Skeletal muscle satellite cell (primary cell): ENCODE data around the gene PRSS8.
A peak's percentile ranks its signal among the peaks of the same experiment; 100 is the strongest.

Experiments used
- H3K27me3 ChIP-seq: 2 replicates; pipeline ENCODE4 v1.7.0; 2013; ENCODE audit warnings: low read length; ENCODE audit not compliant: control insufficient read depth, insufficient read depth
- H3K36me3 ChIP-seq: 2 replicates; pipeline ENCODE4 v1.7.0; 2013; ENCODE audit warnings: mild to moderate bottlenecking, control low read depth, low read length; ENCODE audit not compliant: insufficient read depth
- H3K4me1 ChIP-seq: 2 replicates; pipeline ENCODE4 v1.7.0; 2013; ENCODE audit warnings: low read length; ENCODE audit not compliant: control insufficient read depth, insufficient read depth
- H3K4me2 ChIP-seq: 2 replicates; pipeline ENCODE4 v1.7.0; 2013; ENCODE audit warnings: mild to moderate bottlenecking, low read length
- H3K4me3 ChIP-seq: 2 replicates; pipeline ENCODE4 v1.7.0; 2013; ENCODE audit warnings: low read length
- H3K9ac ChIP-seq: 2 replicates; pipeline ENCODE4 v1.7.0; 2013; ENCODE audit warnings: mild to moderate bottlenecking, low read depth, low read length, moderate library complexity
- H3K9me3 ChIP-seq: replicated peaks from 2 replicates; pipeline ENCODE4 v1.7.0; 2013; ENCODE audit warnings: mild to moderate bottlenecking, control low read depth, low read length

Gene PRSS8

GRCh38 chr16:31118223-31119155 is 17.0 kb downstream of the PRSS8 start:
- peaks cover 28% of the 10 kb centered on the region for H3K36me3 ChIP-seq
- H3K4me2 ChIP-seq: peak overlapping the region; percentile 93

GRCh38 chr16:31117384-31118222 is 17.9 kb downstream of the PRSS8 start, which contains the start of gene KAT8:
TSS of gene KAT8 (plus strand) at chr16:31117664. CDS start at chr16:31117682, 18 bp downstream.
- Histone ChIP-seq H3K27me3 (no peaks in the 10 kb centered on the region), H3K4me2 (peak within 1 kb of the TSS; percentile 93), H3K36me3 (peaks cover 37% of the 10 kb centered on the region), H3K9me3 (no peaks in the 10 kb centered on the region), H3K4me3 (peak within 1 kb of the TSS; percentile 77), H3K9ac (peak within 1 kb of the TSS; percentile 89), H3K4me1 (peaks cover 12% of the 10 kb centered on the region)

More at GRCh38 chr16:31118223-31119155, 17.0 kb downstream of the PRSS8 start:
- Histone ChIP-seq H3K9me3 (no peaks in the 10 kb centered on the region), H3K4me3 (peak overlapping the region; percentile 77), H3K9ac (peak overlapping the region; percentile 89), H3K27me3 (no peaks in the 10 kb centered on the region), H3K4me1 (peaks cover 12% of the 10 kb centered on the region)

- Histone ChIP-seq H3K9me3 (no peaks in the 10 kb centered on the region), H3K27me3 (no peaks in the 10 kb centered on the region), H3K4me1 (peaks cover 24% of the 10 kb centered on the region), H3K4me3 (no peak overlapping the region), H3K36me3 (peaks cover 41% of the 10 kb centered on the region), H3K9ac (no peak overlapping the region), H3K4me2 (no peak overlapping the region)
These were observed 21.1 kb downstream of the PRSS8 start for GRCh38 chr16:31114468-31114867.

GRCh38 chr16:31113121-31114120 is 22.1 kb downstream of the PRSS8 start:
- H3K27me3 ChIP-seq: no peaks in the 10 kb centered on the region
- no peak overlapping the region for H3K4me3 ChIP-seq
- H3K36me3 ChIP-seq: peaks cover 44% of the 10 kb centered on the region
- H3K9ac ChIP-seq: no peak overlapping the region
- H3K4me2 ChIP-seq: no peak overlapping the region
- H3K9me3 ChIP-seq: no peaks in the 10 kb centered on the region
- H3K4me1 ChIP-seq: peaks cover 22% of the 10 kb centered on the region

- no peak overlapping the region for H3K4me3 ChIP-seq
- H3K36me3 ChIP-seq: peaks cover 44% of the 10 kb centered on the region
- no peak overlapping the region for H3K9ac ChIP-seq
- peaks cover 22% of the 10 kb centered on the region for H3K4me1 ChIP-seq
- H3K27me3 ChIP-seq: no peaks in the 10 kb centered on the region
- H3K9me3 ChIP-seq: no peaks in the 10 kb centered on the region
- H3K4me2 ChIP-seq: no peak overlapping the region
These were observed 22.8 kb downstream of the PRSS8 start for GRCh38 chr16:31112711-31113110.

- Histone ChIP-seq H3K4me1 (peaks cover 25% of the 10 kb centered on the region), H3K9ac (no peak overlapping the region), H3K36me3 (peaks cover 44% of the 10 kb centered on the region), H3K4me3 (no peak overlapping the region), H3K9me3 (no peaks in the 10 kb centered on the region), H3K27me3 (no peaks in the 10 kb centered on the region), H3K4me2 (no peak overlapping the region)
These were observed 23.6 kb downstream of the PRSS8 start for GRCh38 chr16:31111881-31112466.

GRCh38 chr16:31110106-31111034 is 25.2 kb downstream of the PRSS8 start:
- peak overlapping the region; percentile 91 for H3K4me3 ChIP-seq
- H3K9ac ChIP-seq: peak overlapping the region; percentile 30
- H3K9me3 ChIP-seq: no peaks in the 10 kb centered on the region
- peak overlapping the region; percentile 89 for H3K4me2 ChIP-seq
- no peaks in the 10 kb centered on the region for H3K27me3 ChIP-seq
- peaks cover 29% of the 10 kb centered on the region for H3K4me1 ChIP-seq
- H3K36me3 ChIP-seq: peaks cover 44% of the 10 kb centered on the region

GRCh38 chr16:31109622-31110021 is 25.9 kb downstream of the PRSS8 start:
- peak overlapping the region; percentile 91 for H3K4me3 ChIP-seq
- H3K9ac ChIP-seq: peak overlapping the region; percentile 30
- H3K9me3 ChIP-seq: no peaks in the 10 kb centered on the region
- peak overlapping the region; percentile 89 for H3K4me2 ChIP-seq
- peaks cover 44% of the 10 kb centered on the region for H3K36me3 ChIP-seq
- peaks cover 29% of the 10 kb centered on the region for H3K4me1 ChIP-seq
- H3K27me3 ChIP-seq: no peaks in the 10 kb centered on the region

- Histone ChIP-seq H3K36me3 (peaks cover 44% of the 10 kb centered on the region), H3K27me3 (no peaks in the 10 kb centered on the region), H3K4me3 (peak overlapping the region; percentile 91), H3K4me2 (peak overlapping the region; percentile 89), H3K9me3 (no peaks in the 10 kb centered on the region), H3K4me1 (peaks cover 29% of the 10 kb centered on the region), H3K9ac (peak overlapping the region; percentile 95)
These were observed 26.6 kb downstream of the PRSS8 start for GRCh38 chr16:31108794-31109558.
